NCI-H2227 treated with DMSO at 0.1 percent for 48 hours (cell line): ENCODE data around the gene CYFIP2.

Experiments used
- DNase-seq: peaks from one replicate; lab custom pipeline; 2025; lab: John Stamatoyannopoulos, UW

The CYFIP2 gene

GRCh38 chr5:157324237-157324636 lies 58.3 kb downstream of the CYFIP2 start:
- no peak for DNase-seq

- no peak for DNase-seq
Observed at GRCh38 chr5:157326440-157327005, 60.6 kb downstream of the CYFIP2 start.

- no peak for DNase-seq
Observed at GRCh38 chr5:157327771-157328170, 61.8 kb downstream of the CYFIP2 start.

- peak; percentile 51 for DNase-seq
Observed at GRCh38 chr5:157328277-157328912, 62.5 kb downstream of the CYFIP2 start.

GRCh38 chr5:157331807-157332206 lies 65.9 kb downstream of the CYFIP2 start:
- DNase-seq: no peak

- DNase-seq: no peak
Observed at GRCh38 chr5:157335534-157336422, 69.9 kb downstream of the CYFIP2 start.

- DNase-seq: no peak
Observed at GRCh38 chr5:157336423-157336744, 70.5 kb downstream of the CYFIP2 start.

GRCh38 chr5:157339409-157339808 lies 73.5 kb downstream of the CYFIP2 start:
- DNase-seq: no peak

GRCh38 chr5:157342822-157343402 lies 77.0 kb downstream of the CYFIP2 start:
- DNase-seq: no peak

- DNase-seq: no peak
Observed at GRCh38 chr5:157343842-157344790, 78.2 kb downstream of the CYFIP2 start.

- DNase-seq: no peak
Observed at GRCh38 chr5:157345067-157345466, 79.1 kb downstream of the CYFIP2 start.

GRCh38 chr5:157345485-157345884 lies 79.6 kb downstream of the CYFIP2 start:
- DNase-seq: peak; percentile 39

GRCh38 chr5:157347301-157348048 lies 81.6 kb downstream of the CYFIP2 start:
- no peak for DNase-seq

- DNase-seq: no peak
Observed at GRCh38 chr5:157348049-157348400, 82.1 kb downstream of the CYFIP2 start.

GRCh38 chr5:157350939-157351801 lies 85.2 kb downstream of the CYFIP2 start:
- DNase-seq: no peak

- DNase-seq: no peak
Observed at GRCh38 chr5:157351802-157352092, 85.8 kb downstream of the CYFIP2 start.

- no peak for DNase-seq
Observed at GRCh38 chr5:157352756-157353340, 86.9 kb downstream of the CYFIP2 start.

- no peak for DNase-seq
Observed at GRCh38 chr5:157354800-157355199, 88.9 kb downstream of the CYFIP2 start.

- DNase-seq: no peak
Observed at GRCh38 chr5:157356576-157356975, 90.7 kb downstream of the CYFIP2 start.

GRCh38 chr5:157357823-157358222 lies 91.9 kb downstream of the CYFIP2 start:
- no peak for DNase-seq
